ENCODE measurements around the gene PMEPA1. TPM values are rescaled to one million over a fixed set of nuclear protein-coding genes. Genes with fewer than 3 reads are reported as not detected.

The PMEPA1 gene
- total RNA-seq, 1 donor from 2014 or later: 62.5 TPM

DNA sequence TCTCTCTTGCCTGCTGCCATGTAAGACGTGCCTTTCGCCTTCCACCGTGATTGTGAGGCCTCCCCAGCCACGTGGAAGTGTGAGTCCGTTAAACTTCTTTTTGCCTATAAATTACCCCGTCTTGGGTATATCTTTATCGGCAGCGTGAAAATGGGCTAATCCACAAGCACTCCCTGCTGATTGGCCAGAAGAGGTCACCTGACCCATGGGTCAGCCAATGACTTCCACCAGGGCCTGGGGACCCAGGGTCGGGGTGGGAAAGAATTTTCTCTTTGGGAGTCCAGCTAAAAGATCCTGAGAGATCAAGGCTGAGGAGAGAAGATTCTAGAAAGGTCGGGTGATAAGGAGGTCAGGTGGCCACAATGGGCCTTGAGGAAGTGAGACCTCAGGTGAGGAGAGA lies 106.7 kb downstream of the PMEPA1 start:
- DNase-seq (ENCODE audit: low read depth): no peak
- H3K4me3 ChIP-seq (ENCODE audit: low read depth, low read length): no peak overlapping the region
- TF ChIP-seq CTCF (conservative IDR thresholded peaks at IDR 0.05; ENCODE audit: low read depth, low read length): no peak

GRCh38 chr20:57601737-57602136 lies 108.1 kb downstream of the PMEPA1 start:
- no peak overlapping the region for H3K4me3 ChIP-seq (ENCODE audit: low read depth, low read length)
- DNase-seq (ENCODE audit: low read depth): no peak
- TF ChIP-seq CTCF (conservative IDR thresholded peaks at IDR 0.05; ENCODE audit: low read depth, low read length): no peak

- TF ChIP-seq CTCF (conservative IDR thresholded peaks at IDR 0.05; ENCODE audit: low read depth, low read length): no peak
- no peak overlapping the region for H3K4me3 ChIP-seq (ENCODE audit: low read depth, low read length)
- no peak for DNase-seq (ENCODE audit: low read depth)
Observed at GRCh38 chr20:57601211-57601570, 108.6 kb downstream of the PMEPA1 start.

GRCh38 chr20:57600320-57601210 lies 109.2 kb downstream of the PMEPA1 start:
- no peak for TF ChIP-seq CTCF (conservative IDR thresholded peaks at IDR 0.05; ENCODE audit: low read depth, low read length)
- no peak overlapping the region for H3K4me3 ChIP-seq (ENCODE audit: low read depth, low read length)
- no peak for DNase-seq (ENCODE audit: low read depth)

DNA sequence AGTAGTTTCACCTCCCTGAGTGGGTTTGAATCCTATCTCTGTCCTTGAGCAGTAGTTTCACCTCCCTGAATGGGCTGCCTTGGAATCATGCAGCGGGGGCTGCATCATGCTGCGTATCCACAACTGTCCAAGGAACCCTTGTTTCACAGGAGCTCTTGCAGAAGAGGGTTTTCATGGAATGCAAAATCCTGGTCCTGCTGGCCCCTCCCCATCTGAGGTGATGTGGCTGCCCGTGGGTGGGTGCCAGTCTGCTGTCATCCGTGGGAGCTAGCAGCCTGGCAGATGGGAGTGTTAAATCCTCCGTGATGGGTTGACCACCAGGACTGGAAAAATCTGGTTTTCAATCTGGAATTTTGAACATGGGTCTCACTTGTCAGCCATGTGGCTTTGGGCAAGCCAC lies 111.3 kb downstream of the PMEPA1 start:
- TF ChIP-seq CTCF (conservative IDR thresholded peaks at IDR 0.05; ENCODE audit: low read depth, low read length): no peak
- H3K4me3 ChIP-seq (ENCODE audit: low read depth, low read length): no peak overlapping the region
- DNase-seq (ENCODE audit: low read depth): no peak

Other genes starting within 250 kb of the PMEPA1 start
- gene CTCFL, start 184.9 kb downstream of the PMEPA1 start, total RNA-seq: 0.07 and 0.12 TPM in 2 replicates
- gene PCK1, start 148.9 kb downstream of the PMEPA1 start, total RNA-seq: not detected in 2 replicates
- not detected in 2 replicates for gene ZBP1, start 89.6 kb downstream of the PMEPA1 start, total RNA-seq